ENCODE data around the gene C19orf12.

DNA sequence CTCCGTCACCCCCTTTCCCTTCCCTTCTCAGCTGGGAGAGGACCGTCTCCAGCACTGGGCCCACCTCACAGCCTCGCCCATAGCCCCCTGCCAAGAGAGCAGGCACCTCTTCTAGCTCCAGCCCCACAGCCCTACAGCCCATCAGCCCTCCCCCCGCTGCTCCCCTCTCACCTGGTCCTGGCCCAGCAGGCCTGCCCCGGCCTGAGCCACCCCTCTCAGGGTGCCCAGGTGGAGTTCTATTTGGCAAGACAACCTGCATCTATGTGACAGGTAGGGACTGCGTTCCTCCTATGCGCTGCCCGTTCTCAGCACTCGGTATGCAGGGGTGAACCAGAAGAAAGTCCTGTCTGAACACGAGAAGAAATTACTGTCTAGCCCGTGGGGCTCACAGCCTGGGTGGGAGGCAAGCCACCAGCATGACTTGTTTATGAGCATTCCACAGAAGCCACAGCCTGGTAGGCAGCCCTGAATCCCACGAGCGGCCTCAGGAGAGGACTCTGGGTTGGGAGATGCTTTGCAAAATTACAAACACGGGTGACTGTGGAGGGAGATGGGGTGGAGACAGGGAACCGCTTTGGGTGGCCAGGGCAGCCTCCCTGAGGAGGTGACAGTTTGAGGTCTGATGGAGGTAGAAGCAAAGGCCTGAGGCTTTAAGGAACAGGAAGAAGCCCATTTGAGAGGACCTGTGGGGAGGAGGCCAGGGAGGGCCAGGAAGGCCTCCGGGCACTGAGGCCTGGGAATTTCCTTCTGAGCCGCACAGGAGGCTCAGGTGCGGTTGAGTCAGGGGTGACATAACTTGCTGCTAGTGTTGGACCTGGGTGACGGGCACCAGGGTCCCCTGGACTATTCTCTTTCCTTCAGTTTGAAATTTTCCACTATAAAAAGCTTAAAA, 51.0 kb downstream of the C19orf12 start:
- TF ChIP-seq, protein P1, sequence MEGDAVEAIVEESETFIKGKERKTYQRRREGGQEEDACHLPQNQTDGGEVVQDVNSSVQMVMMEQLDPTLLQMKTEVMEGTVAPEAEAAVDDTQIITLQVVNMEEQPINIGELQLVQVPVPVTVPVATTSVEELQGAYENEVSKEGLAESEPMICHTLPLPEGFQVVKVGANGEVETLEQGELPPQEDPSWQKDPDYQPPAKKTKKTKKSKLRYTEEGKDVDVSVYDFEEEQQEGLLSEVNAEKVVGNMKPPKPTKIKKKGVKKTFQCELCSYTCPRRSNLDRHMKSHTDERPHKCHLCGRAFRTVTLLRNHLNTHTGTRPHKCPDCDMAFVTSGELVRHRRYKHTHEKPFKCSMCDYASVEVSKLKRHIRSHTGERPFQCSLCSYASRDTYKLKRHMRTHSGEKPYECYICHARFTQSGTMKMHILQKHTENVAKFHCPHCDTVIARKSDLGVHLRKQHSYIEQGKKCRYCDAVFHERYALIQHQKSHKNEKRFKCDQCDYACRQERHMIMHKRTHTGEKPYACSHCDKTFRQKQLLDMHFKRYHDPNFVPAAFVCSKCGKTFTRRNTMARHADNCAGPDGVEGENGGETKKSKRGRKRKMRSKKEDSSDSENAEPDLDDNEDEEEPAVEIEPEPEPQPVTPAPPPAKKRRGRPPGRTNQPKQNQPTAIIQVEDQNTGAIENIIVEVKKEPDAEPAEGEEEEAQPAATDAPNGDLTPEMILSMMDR (IDR thresholded peaks at IDR 0.05): no peak
- TF ChIP-seq POLR2A (IDR thresholded peaks at IDR 0.05): no peak

Data from testis (tissue), 2 donors.